ENCODE data around the gene SERPINF2. TPM values are rescaled to one million over a fixed set of nuclear protein-coding genes. Genes with fewer than 3 reads are reported as not detected.

SERPINF2 gene
- total RNA-seq, 1 experiment from 2014 or later = 0.68 TPM

GRCh38 chr17:1736348-1737281, 6.1 kb upstream of the SERPINF2 start:
- Histone ChIP-seq H2AFZ (ENCODE audit: low read length) (no peak overlapping the region), H3K4me1 (ENCODE audit: insufficient read depth, low read length) (no peaks in the 10 kb centered on the region; the same call in 1 of the 2 replicates), H3K79me1 (ENCODE audit: insufficient read depth, low read depth, low read length, poor library complexity, severe bottlenecking) (no peaks in the 10 kb centered on the region), H4K5ac (ENCODE audit: insufficient read length, low read depth, low read length) (no peak overlapping the region), H2BK20ac (ENCODE audit: low read depth, low read length, poor library complexity, severe bottlenecking) (no peak overlapping the region), H3K9me3 (ENCODE audit: control insufficient read depth, low read depth, low read length) (no peaks in the 10 kb centered on the region), H3K9ac (ENCODE audit: extremely low read depth, insufficient read length, low read length) (no peak overlapping the region), H3K4ac (ENCODE audit: low read depth, low read length) (no peak overlapping the region), H2BK15ac (ENCODE audit: low read depth, low read length) (no peak overlapping the region), H2AK5ac (ENCODE audit: insufficient read length, low read length) (no peak overlapping the region), H3K23ac (ENCODE audit: insufficient read length, low read depth, low read length) (no peak overlapping the region), H2BK12ac (ENCODE audit: insufficient read length, low read depth, low read length) (no peak overlapping the region), H3K4me2 (ENCODE audit: insufficient read depth, insufficient read length, low read length) (no peak overlapping the region), H3K18ac (ENCODE audit: insufficient read length, low read depth, low read length) (no peak overlapping the region), H3K27me3 (ENCODE audit: insufficient read depth, low read length) (no peaks in the 10 kb centered on the region), H3K79me2 (ENCODE audit: insufficient read depth, low read length) (no peaks in the 10 kb centered on the region), H4K20me1 (ENCODE audit: control insufficient read depth, insufficient read depth, insufficient read length) (no peaks in the 10 kb centered on the region), H3T11ph (ENCODE audit: low read length) (no peak overlapping the region), H4K91ac (ENCODE audit: insufficient read length, low read depth, low read length) (no peak overlapping the region), H4K8ac (replicated peaks; ENCODE audit: insufficient read length, low read depth, low read length) (no peak overlapping the region), H3K56ac (ENCODE audit: insufficient read length, low read depth, low read length) (no peak overlapping the region), H3K23me2 (ENCODE audit: insufficient read length, low read depth, low read length, poor library complexity, severe bottlenecking) (no peaks in the 10 kb centered on the region), H2BK5ac (ENCODE audit: insufficient read length, low read length) (no peak overlapping the region), H2BK120ac (ENCODE audit: low read depth, low read length, poor library complexity, severe bottlenecking) (no peak overlapping the region), H3K14ac (ENCODE audit: insufficient read depth, low read length) (no peak overlapping the region; the same call in 1 of the 2 replicates), H3K27ac (ENCODE audit: insufficient read length, low read depth, low read length) (no peak overlapping the region)
- no peak overlapping the region for H3K4me3 Mint-ChIP-seq
- no CpG with 5 or more reads among the region's 25 CpGs for WGBS (ENCODE audit: extremely low coverage, insufficient read length, low lambda C conversion rate)
- peaks cover 6 to 12% of the 10 kb centered on the region in 2 experiments; a peak in 1 of 4 replicates for H3K4me1 Mint-ChIP-seq
- peaks cover 0 to 13% of the 10 kb centered on the region in 2 experiments; a peak in 1 of 5 replicates for H3K9me3 Mint-ChIP-seq
- no peak for DNase-seq
- no peaks in the 10 kb centered on the region; the same call in 1 of the 2 replicates for H3K27me3 Mint-ChIP-seq (ENCODE audit: low read depth)
- TF ChIP-seq, protein P1, sequence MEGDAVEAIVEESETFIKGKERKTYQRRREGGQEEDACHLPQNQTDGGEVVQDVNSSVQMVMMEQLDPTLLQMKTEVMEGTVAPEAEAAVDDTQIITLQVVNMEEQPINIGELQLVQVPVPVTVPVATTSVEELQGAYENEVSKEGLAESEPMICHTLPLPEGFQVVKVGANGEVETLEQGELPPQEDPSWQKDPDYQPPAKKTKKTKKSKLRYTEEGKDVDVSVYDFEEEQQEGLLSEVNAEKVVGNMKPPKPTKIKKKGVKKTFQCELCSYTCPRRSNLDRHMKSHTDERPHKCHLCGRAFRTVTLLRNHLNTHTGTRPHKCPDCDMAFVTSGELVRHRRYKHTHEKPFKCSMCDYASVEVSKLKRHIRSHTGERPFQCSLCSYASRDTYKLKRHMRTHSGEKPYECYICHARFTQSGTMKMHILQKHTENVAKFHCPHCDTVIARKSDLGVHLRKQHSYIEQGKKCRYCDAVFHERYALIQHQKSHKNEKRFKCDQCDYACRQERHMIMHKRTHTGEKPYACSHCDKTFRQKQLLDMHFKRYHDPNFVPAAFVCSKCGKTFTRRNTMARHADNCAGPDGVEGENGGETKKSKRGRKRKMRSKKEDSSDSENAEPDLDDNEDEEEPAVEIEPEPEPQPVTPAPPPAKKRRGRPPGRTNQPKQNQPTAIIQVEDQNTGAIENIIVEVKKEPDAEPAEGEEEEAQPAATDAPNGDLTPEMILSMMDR (conservative IDR thresholded peaks at IDR 0.05) = no peak
- peak overlapping the region in 1 of 3 experiments; percentile 83; a peak in 3 of 7 replicates for H3K27ac Mint-ChIP-seq
- H3K36me3 Mint-ChIP-seq (ENCODE audit: insufficient read depth in 1 of 3, low read depth in 3 of 3) = peaks cover 0 to 7% (median 3%) of the 10 kb centered on the region in 3 experiments; a peak in 3 of 7 replicates
